H9 (cell line): ENCODE results near the gene HMBS. TPM values are rescaled to one million over a fixed set of nuclear protein-coding genes. Genes with fewer than 3 reads are reported as not detected.

ENCODE experiments used
- DNase-seq: peaks from one replicate; pipeline ENCODE4 v3.0.0-alpha.2; 2017
- H2AFZ ChIP-seq: one replicate; pipeline ENCODE4 v1.6.1; 2013; ENCODE audit warnings: mild to moderate bottlenecking, low read length, control low read depth, moderate library complexity
- H2AK5ac ChIP-seq: 2 replicates; pipeline ENCODE4 v1.6.1; 2013; ENCODE audit warnings: low read length, control low read depth, mixed read lengths; ENCODE audit not compliant: insufficient read length
- H2BK120ac ChIP-seq: one replicate; pipeline ENCODE4 v1.6.1; 2013; ENCODE audit warnings: low read depth, mild to moderate bottlenecking, low read length, control low read depth, inconsistent platforms; ENCODE audit not compliant: poor library complexity, severe bottlenecking
- H2BK12ac ChIP-seq: 2 replicates; pipeline ENCODE4 v1.6.1; 2013; ENCODE audit warnings: low read length, control low read depth, mixed read lengths, low read depth; ENCODE audit not compliant: insufficient read length
- H2BK15ac ChIP-seq: 2 replicates; pipeline ENCODE4 v1.6.1; 2013; ENCODE audit warnings: low read depth, low read length, control low read depth
- H2BK20ac ChIP-seq: one replicate; pipeline ENCODE4 v1.6.1; 2013; ENCODE audit warnings: low read depth, mild to moderate bottlenecking, low read length, control low read depth, inconsistent platforms; ENCODE audit not compliant: poor library complexity, severe bottlenecking
- H2BK5ac ChIP-seq: 2 replicates; pipeline ENCODE4 v1.6.1; 2013; ENCODE audit warnings: low read length, control low read depth, mixed read lengths; ENCODE audit not compliant: insufficient read length
- H3K14ac ChIP-seq: 2 replicates; pipeline ENCODE4 v1.6.1; 2013; ENCODE audit warnings: low read length, control low read depth; ENCODE audit not compliant: insufficient read depth
- H3K18ac ChIP-seq: 2 replicates; pipeline ENCODE4 v1.6.1; 2013; ENCODE audit warnings: low read depth, mild to moderate bottlenecking, mixed read lengths, low read length, control low read depth; ENCODE audit not compliant: insufficient read length
- H3K23ac ChIP-seq: 2 replicates; pipeline ENCODE4 v1.6.1; 2013; ENCODE audit warnings: low read length, control low read depth, mixed read lengths, low read depth; ENCODE audit not compliant: insufficient read length
- H3K23me2 ChIP-seq: 2 replicates; pipeline ENCODE4 v1.6.1; 2013; ENCODE audit warnings: low read depth, mild to moderate bottlenecking, mixed read lengths, low read length, control low read depth; ENCODE audit not compliant: insufficient read length, poor library complexity, severe bottlenecking
- H3K27ac ChIP-seq: 2 replicates; pipeline ENCODE4 v1.5.1; 2013; ENCODE audit warnings: low read length, control low read depth, mixed read lengths, low read depth; ENCODE audit not compliant: insufficient read length
- H3K27me3 ChIP-seq: 2 replicates; pipeline ENCODE4 v1.6.1; 2013; ENCODE audit warnings: low read length, control low read depth, inconsistent platforms; ENCODE audit not compliant: insufficient read depth
- H3K4ac ChIP-seq: 2 replicates; pipeline ENCODE4 v1.6.1; 2013; ENCODE audit warnings: low read depth, mild to moderate bottlenecking, control low read depth, inconsistent platforms, low read length, moderate library complexity
- H3K4me1 ChIP-seq: 2 replicates; pipeline ENCODE4 v1.6.1; 2013; ENCODE audit warnings: low read length, control low read depth, inconsistent platforms; ENCODE audit not compliant: insufficient read depth
- H3K4me2 ChIP-seq: 2 replicates; pipeline ENCODE4 v1.6.1; 2013; ENCODE audit warnings: low read length, control low read depth, mixed read lengths; ENCODE audit not compliant: insufficient read length, insufficient read depth
- H3K56ac ChIP-seq: 2 replicates; pipeline ENCODE4 v1.6.1; 2013; ENCODE audit warnings: low read depth, mild to moderate bottlenecking, mixed read lengths, low read length, control low read depth; ENCODE audit not compliant: insufficient read length
- H3K79me1 ChIP-seq: 2 replicates; pipeline ENCODE4 v1.6.1; 2013; ENCODE audit warnings: low read depth, mild to moderate bottlenecking, moderate library complexity, low read length, control low read depth, inconsistent platforms; ENCODE audit not compliant: insufficient read depth, poor library complexity, severe bottlenecking
- H3K79me2 ChIP-seq: 2 replicates; pipeline ENCODE4 v1.6.1; 2013; ENCODE audit warnings: low read length, control low read depth, inconsistent platforms; ENCODE audit not compliant: insufficient read depth
- H3K9ac ChIP-seq: 2 replicates; pipeline ENCODE4 v1.6.1; 2013; ENCODE audit warnings: low read length, control low read depth, mixed read lengths; ENCODE audit not compliant: insufficient read length; ENCODE audit errors: extremely low read depth
- H3K9me3 ChIP-seq: one replicate; pipeline ENCODE4 v1.6.1; 2013; ENCODE audit warnings: low read depth, low read length, inconsistent platforms; ENCODE audit not compliant: control insufficient read depth
- H3T11ph ChIP-seq: one replicate; pipeline ENCODE4 v1.6.1; 2013; ENCODE audit warnings: mild to moderate bottlenecking, low read length, control low read depth, inconsistent platforms
- H4K20me1 ChIP-seq: one replicate; pipeline ENCODE4 v1.6.1; 2013; ENCODE audit not compliant: control insufficient read depth, insufficient read length, insufficient read depth
- H4K5ac ChIP-seq: 2 replicates; pipeline ENCODE4 v1.6.1; 2013; ENCODE audit warnings: low read depth, mild to moderate bottlenecking, mixed read lengths, low read length, control low read depth; ENCODE audit not compliant: insufficient read length
- H4K8ac ChIP-seq: replicated peaks from 2 replicates; pipeline ENCODE4 v1.6.1; 2013; ENCODE audit warnings: low read length, control low read depth, mixed read lengths, low read depth; ENCODE audit not compliant: insufficient read length
- H4K91ac ChIP-seq: 2 replicates; pipeline ENCODE4 v1.6.1; 2013; ENCODE audit warnings: low read depth, mild to moderate bottlenecking, moderate library complexity, mixed read lengths, low read length, control low read depth; ENCODE audit not compliant: insufficient read length
- H3K27ac Mint-ChIP-seq, 3 experiments: 2 replicates in 2 of 3; 3 replicates in 1 of 3; pipeline ENCODE4 v1.8.0; 2020 to 2021; ENCODE audit warnings: mixed read lengths in 3 of 3, mild to moderate bottlenecking in 1 of 3, moderate library complexity in 1 of 3
- H3K27me3 Mint-ChIP-seq: 2 replicates; pipeline ENCODE4 v1.8.0; 2021; ENCODE audit warnings: low read depth, mild to moderate bottlenecking, moderate library complexity, mixed read lengths
- H3K36me3 Mint-ChIP-seq, 3 experiments: 2 replicates in 2 of 3; 3 replicates in 1 of 3; pipeline ENCODE4 v1.8.0; 2020 to 2021; ENCODE audit warnings: low read depth in 3 of 3, mixed read lengths in 3 of 3; ENCODE audit not compliant: insufficient read depth in 1 of 3
- H3K4me1 Mint-ChIP-seq, 2 experiments: 2 replicates each; pipeline ENCODE4 v1.8.0; 2020; ENCODE audit warnings: mixed read lengths in 2 of 2
- H3K4me3 Mint-ChIP-seq, 2 experiments: 2 replicates in 1 of 2; 3 replicates in 1 of 2; pipeline ENCODE4 v1.8.0; 2020 to 2021; ENCODE audit warnings: mild to moderate bottlenecking in 2 of 2, mixed read lengths in 2 of 2, moderate library complexity in 1 of 2
- H3K9me3 Mint-ChIP-seq, 2 experiments: 2 replicates in 1 of 2; 3 replicates in 1 of 2; pipeline ENCODE4 v1.8.0; 2020; ENCODE audit warnings: mild to moderate bottlenecking in 2 of 2, mixed read lengths in 2 of 2, moderate library complexity in 1 of 2
- CTCF ChIP-seq: fragments of 200-600 bp; sonication (generic); conservative IDR thresholded peaks from 3 replicates; pipeline ENCODE4 v1.8.0; 2021; ENCODE audit warnings: antibody characterized with exemption, mild to moderate bottlenecking
- WGBS: extraction: QIAGEN DNeasy Blood & Tissue Kit; methylation state at CpG from one replicate; pipeline ENCODE4 v1.1.7; 2013; ENCODE audit warnings: missing lambda C conversion rate, low lambda C conversion rate, mixed read lengths; ENCODE audit not compliant: insufficient read length; ENCODE audit errors: extremely low coverage; 5-methylcytosine and 5-hydroxymethylcytosine counted together
- total RNA-seq: library from RNA; stranded (reverse); gene quantifications from 2 replicates; pipeline ENCODE4 v1.2.1, GENCODE V29; 2021

HMBS gene
- total RNA-seq, 1 experiment from 2014 or later = 57.7 TPM

- DNase-seq = no peak
- WGBS = no CpG with 5 or more reads among the region's 7 CpGs
- Histone ChIP-seq H2BK120ac (no peak overlapping the region), H3T11ph (no peak overlapping the region), H4K91ac (no peak overlapping the region), H2AK5ac (no peak overlapping the region), H3K27ac (no peak overlapping the region), H3K14ac (no peak overlapping the region), H3K9me3 (no peaks in the 10 kb centered on the region), H3K18ac (no peak overlapping the region), H2BK5ac (no peak overlapping the region), H3K4me2 (no peak overlapping the region), H3K4me1 (no peaks in the 10 kb centered on the region), H3K56ac (no peak overlapping the region), H3K9ac (no peak overlapping the region), H2AFZ (no peak overlapping the region), H2BK15ac (no peak overlapping the region), H2BK20ac (no peak overlapping the region), H4K8ac (no peak overlapping the region), H3K79me2 (no peaks in the 10 kb centered on the region), H3K23ac (no peak overlapping the region), H3K23me2 (no peaks in the 10 kb centered on the region), H4K20me1 (no peaks in the 10 kb centered on the region), H3K4ac (no peak overlapping the region), H3K79me1 (no peaks in the 10 kb centered on the region), H3K27me3 (no peaks in the 10 kb centered on the region), H4K5ac (no peak overlapping the region), H2BK12ac (no peak overlapping the region)
- no peak overlapping the region; a peak in 1 of 7 replicates for H3K27ac Mint-ChIP-seq
- peaks cover 2 to 13% of the 10 kb centered on the region in 2 experiments; a peak in 3 of 4 replicates for H3K4me1 Mint-ChIP-seq
- TF ChIP-seq CTCF = no peak
- no peak overlapping the region for H3K4me3 Mint-ChIP-seq
- H3K36me3 Mint-ChIP-seq = peaks cover 76 to 98% (median 87%) of the 10 kb centered on the region in 3 experiments
- no peaks in the 10 kb centered on the region for H3K9me3 Mint-ChIP-seq
- H3K27me3 Mint-ChIP-seq = no peaks in the 10 kb centered on the region
Observed at GRCh38 chr11:119049081-119049480, 35.6 kb upstream of the HMBS start.
